ENCODE measurements around the gene IL15. TPM values are rescaled to one million over a fixed set of nuclear protein-coding genes. Genes with fewer than 3 reads are reported as not detected.

Gene IL15
- total and polyA plus RNA-seq, 5 experiments from 2014 or later, result 0.39 to 1.6 (median 0.63) TPM; not detected in 1

- Mint-ChIP-seq H3K27me3 (peaks cover 0 to 12% (median 2%) of the 10 kb centered on the region in 5 donors), H3K9me3 (peaks cover 0 to 9% (median 0%) of the 10 kb centered on the region in 9 donors), H3K27ac (no peak overlapping the region), H3K36me3 (no peaks in the 10 kb centered on the region), H3K4me1 (no peaks in the 10 kb centered on the region), H3K4me3 (no peak overlapping the region)
- ATAC-seq, result no peak
- no peak for DNase-seq
- POLR2A ChIA-PET, result no interaction called here
These were observed 127.0 kb downstream of the IL15 start for GRCh38 chr4:141763374-141763773.

- peaks cover 0 to 11% (median under 1%) of the 10 kb centered on the region in 4 donors for H3K4me1 Mint-ChIP-seq
- peaks cover 0 to 9% (median 0%) of the 10 kb centered on the region in 9 donors for H3K9me3 Mint-ChIP-seq
- no peak overlapping the region for H3K4me3 Mint-ChIP-seq
- DNase-seq, result no peak
- no peaks in the 10 kb centered on the region for H3K27me3 Mint-ChIP-seq
- POLR2A ChIA-PET, result no interaction called here
- H3K27ac Mint-ChIP-seq, result no peak overlapping the region
- H3K36me3 Mint-ChIP-seq, result no peaks in the 10 kb centered on the region
- no peak for ATAC-seq
These were observed 132.6 kb downstream of the IL15 start for GRCh38 chr4:141768954-141769353.

- Mint-ChIP-seq H3K27ac (peak overlapping the region in 2 of 10 donors; percentile 46 to 65), H3K36me3 (no peaks in the 10 kb centered on the region), H3K9me3 (peaks cover 0 to 3% (median 0%) of the 10 kb centered on the region in 9 donors), H3K4me3 (peak overlapping the region in 3 of 10 donors; percentile 13 to 69 (median 36)), H3K4me1 (peaks cover 0 to 11% (median under 1%) of the 10 kb centered on the region in 4 donors), H3K27me3 (peaks cover 0 to 4% (median 0%) of the 10 kb centered on the region in 5 donors)
- DNase-seq, result no peak
- POLR2A ChIA-PET, result no interaction called here
- ATAC-seq, result no peak
These were observed 135.8 kb downstream of the IL15 start for GRCh38 chr4:141771889-141772830.

GRCh38 chr4:141772838-141773237 is 136.5 kb downstream of the IL15 start:
- H3K27ac Mint-ChIP-seq, result no peak overlapping the region
- no peak overlapping the region for H3K4me3 Mint-ChIP-seq
- POLR2A ChIA-PET, result no interaction called here
- DNase-seq, result no peak
- H3K36me3 Mint-ChIP-seq, result no peaks in the 10 kb centered on the region
- H3K4me1 Mint-ChIP-seq, result peaks cover 0 to 11% (median under 1%) of the 10 kb centered on the region in 4 donors
- H3K27me3 Mint-ChIP-seq, result peaks cover 0 to 4% (median 0%) of the 10 kb centered on the region in 5 donors
- ATAC-seq, result no peak
- peaks cover 0 to 3% (median 0%) of the 10 kb centered on the region in 9 donors for H3K9me3 Mint-ChIP-seq

GRCh38 chr4:141782205-141782604 is 145.8 kb downstream of the IL15 start:
- Mint-ChIP-seq H3K36me3 (no peaks in the 10 kb centered on the region), H3K9me3 (peaks cover 0 to 3% (median 0%) of the 10 kb centered on the region in 9 donors), H3K27me3 (peaks cover 0 to 2% (median 0%) of the 10 kb centered on the region in 5 donors), H3K4me1 (no peaks in the 10 kb centered on the region), H3K27ac (no peak overlapping the region), H3K4me3 (no peak overlapping the region)
- POLR2A ChIA-PET, result no interaction called here
- DNase-seq (no peak), ATAC-seq (no peak)

Measured in naive thymus-derived CD8-positive, alpha-beta T cell (primary cell).